Liver (tissue), 9 donors: ENCODE measurements around the gene GUCD1. TPM values are rescaled to one million over a fixed set of nuclear protein-coding genes. Genes with fewer than 3 reads are reported as not detected.

Source experiments
- DNase-seq: peaks from one replicate; pipeline ENCODE4 v3.0.0-alpha.2; 2017; ENCODE audit warnings: low spot score
- H3K27ac ChIP-seq, 2 donors: one replicate each; pipeline ENCODE4 v1.7.0; 2013; ENCODE audit warnings: inconsistent platforms in 2 of 2, low read length in 2 of 2, control low read depth in 1 of 2, low read depth in 1 of 2, mild to moderate bottlenecking in 1 of 2
- H3K27me3 ChIP-seq, 4 donors: one replicate each; pipeline versions ENCODE4 v1.6.1 to v1.7.0; 2013; ENCODE audit warnings: low read length in 3 of 4, inconsistent platforms in 1 of 4, mild to moderate bottlenecking in 1 of 4, moderate library complexity in 1 of 4; ENCODE audit not compliant: control insufficient read depth in 4 of 4, insufficient read depth in 4 of 4
- H3K36me3 ChIP-seq, 4 donors: one replicate each; pipeline versions ENCODE4 v1.6.1 to v1.7.0; 2013; ENCODE audit warnings: low read length in 3 of 4, mild to moderate bottlenecking in 3 of 4, low read depth in 1 of 4, moderate library complexity in 1 of 4; ENCODE audit not compliant: control insufficient read depth in 4 of 4, insufficient read depth in 3 of 4
- H3K4me1 ChIP-seq, 4 donors: one replicate each; pipeline versions ENCODE4 v1.6.1 to v1.7.0; 2013; ENCODE audit warnings: low read length in 3 of 4, mild to moderate bottlenecking in 3 of 4, moderate library complexity in 1 of 4; ENCODE audit not compliant: control insufficient read depth in 4 of 4, insufficient read depth in 4 of 4
- H3K4me3 ChIP-seq, 3 donors: one replicate each; pipeline versions ENCODE4 v1.6.1 to v1.7.0; 2013; ENCODE audit warnings: low read length in 3 of 3, control low read depth in 1 of 3, low read depth in 1 of 3, mild to moderate bottlenecking in 1 of 3
- H3K9ac ChIP-seq, 2 donors: one replicate each; pipeline ENCODE4 v1.7.0; 2013; ENCODE audit warnings: low read length in 2 of 2, mild to moderate bottlenecking in 2 of 2, moderate library complexity in 2 of 2, control low read depth in 1 of 2, low read depth in 1 of 2
- H3K9me3 ChIP-seq, 4 donors: one replicate each; pipeline versions ENCODE4 v1.6.1 to v1.7.0; 2013; ENCODE audit warnings: low read length in 3 of 4; ENCODE audit not compliant: control insufficient read depth in 4 of 4
- EGR1 ChIP-seq, 2 donors: IDR thresholded peaks; 2 replicates each; pipeline ENCODE4 v1.6.1; 2016 to 2018; ENCODE audit warnings: antibody characterized with exemption in 2 of 2, low read depth in 2 of 2
- FOXA1 ChIP-seq: IDR thresholded peaks from 2 replicates; pipeline ENCODE4 v1.6.1; 2016; ENCODE audit warnings: antibody characterized with exemption
- FOXA2 ChIP-seq: IDR thresholded peaks from 2 replicates; pipeline ENCODE4 v1.6.1; 2016; ENCODE audit warnings: antibody characterized with exemption
- HNF4G ChIP-seq: IDR thresholded peaks from 2 replicates; pipeline ENCODE4 v1.6.1; 2016; ENCODE audit warnings: antibody characterized with exemption
- JUND ChIP-seq, 2 donors: IDR thresholded peaks; 2 replicates each; pipeline ENCODE4 v1.6.1; 2016; ENCODE audit warnings: antibody characterized with exemption in 2 of 2
- NR2F2 ChIP-seq: IDR thresholded peaks from 2 replicates; pipeline ENCODE4 v1.6.1; 2016; ENCODE audit warnings: antibody characterized with exemption
- RAD21 ChIP-seq, 2 donors: IDR thresholded peaks; 2 replicates each; pipeline ENCODE4 v1.6.1; 2016; ENCODE audit warnings: antibody characterized with exemption in 2 of 2, mild to moderate bottlenecking in 2 of 2
- RXRA ChIP-seq, 2 donors: IDR thresholded peaks; 2 replicates each; pipeline ENCODE4 v1.6.1; 2017 to 2018; ENCODE audit warnings: antibody characterized with exemption in 2 of 2, mild to moderate bottlenecking in 1 of 2
- SP1 ChIP-seq: IDR thresholded peaks from 2 replicates; pipeline ENCODE4 v1.6.1; 2018; ENCODE audit warnings: antibody characterized with exemption, mild to moderate bottlenecking
- TAF1 ChIP-seq: conservative IDR thresholded peaks from 2 replicates; pipeline ENCODE4 v1.6.1; 2016; ENCODE audit warnings: antibody characterized with exemption, mild to moderate bottlenecking
- YY1 ChIP-seq: IDR thresholded peaks from 2 replicates; pipeline ENCODE4 v1.6.1; 2016; ENCODE audit warnings: antibody characterized with exemption, mild to moderate bottlenecking
- WGBS: extraction: QIAGEN DNeasy Blood & Tissue Kit; methylation state at CpG from one replicate; pipeline ENCODE4 v1.1.7; 2013; 5-methylcytosine and 5-hydroxymethylcytosine counted together
- polyA plus RNA-seq, 2 donors: library from polyadenylated mRNA; stranded (reverse) in 1 of 2; unstranded in 1 of 2; fragments of 200-250 nt in 1 of 2; fragments of >200 nt in 1 of 2; fragmentation: Nextera tagmentation in 1 of 2; extraction: Ambion mirVana in 1 of 2; gene quantifications; one replicate each; pipeline versions ENCODE4 v1.2.1 to v1.2.3, GENCODE V29; 2013 to 2015
- total RNA-seq, 2 donors: library from RNA; depleted of rRNA; stranded (reverse); fragments of >200 nt; gene quantifications; one replicate each; pipeline ENCODE4 v1.2.3, GENCODE V29; 2014
- TF ChIP-seq, protein P1 (sequence below): IDR thresholded peaks from 2 replicates; pipeline ENCODE4 v1.6.1; 2016; ENCODE audit warnings: antibody characterized with exemption
- TF ChIP-seq, protein P2 (sequence below): IDR thresholded peaks from 2 replicates; pipeline ENCODE4 v1.6.1; 2016; ENCODE audit warnings: antibody characterized with exemption, mild to moderate bottlenecking
- TF ChIP-seq, protein P3 (sequence below): fragments of 150-350 bp; IDR thresholded peaks from 2 replicates; pipeline ENCODE4 v1.5.1; 2017; ENCODE audit warnings: improper control_type of control experiment, low read depth, low read length; ENCODE audit not compliant: missing input control
- donor health status: healthy.
- donor health status: healthy.
- donor health status: healthy.
- donor health status: healthy.
- donor health status: healthy.

Gene GUCD1
- total and polyA plus RNA-seq, 4 donors, result 118 to 202 (median 179) TPM

DNA sequence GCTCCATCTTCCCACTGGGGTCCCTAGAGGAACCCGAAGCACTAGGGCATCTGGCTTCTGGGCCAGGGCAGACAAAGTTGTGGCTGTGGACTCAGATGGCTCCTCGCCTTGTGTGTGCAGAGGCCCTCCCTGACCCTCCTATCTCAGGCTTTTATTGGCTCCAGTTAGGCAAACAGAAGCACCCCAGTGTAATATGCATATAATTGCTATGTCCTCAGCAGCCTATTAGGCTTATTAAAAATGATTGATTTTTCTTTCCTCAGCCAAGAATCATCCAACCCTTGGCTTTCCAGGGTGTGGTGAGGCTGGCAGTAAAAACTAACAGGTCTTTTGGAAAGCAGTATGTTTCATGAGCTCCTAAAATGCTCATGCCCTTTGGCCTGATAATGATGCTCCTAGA, 37.5 kb downstream of the GUCD1 start (continued):
- TF ChIP-seq SP1 (no peak), FOXA1 (no peak), YY1 (no peak)

DNA sequence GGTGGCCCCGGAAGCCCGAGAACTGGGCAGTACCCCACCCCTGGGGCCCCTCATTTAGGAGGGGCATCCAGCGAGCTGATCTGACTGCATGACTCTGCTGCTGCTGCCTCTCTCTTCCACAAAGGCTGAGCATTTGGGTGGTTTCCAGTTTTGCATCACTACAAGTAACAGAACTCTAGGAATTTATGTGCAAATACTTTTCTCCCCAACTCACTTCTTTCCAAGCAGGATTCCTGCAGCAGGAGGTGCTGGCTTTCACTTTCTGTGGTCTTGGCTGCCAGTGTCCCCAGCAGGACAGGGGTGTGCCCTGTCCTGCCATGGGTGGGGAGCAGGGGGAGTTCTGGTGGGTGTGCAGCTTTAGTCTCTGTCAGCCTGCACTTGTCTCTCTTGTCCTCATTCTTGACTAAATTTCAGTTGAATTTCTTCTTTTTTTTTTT, 38.6 kb downstream of the GUCD1 start:
- WGBS, result 60% methylated on average over 3 of the region's 3 CpGs
- Histone ChIP-seq H3K9ac (no peak overlapping the region), H3K9me3 (no peaks in the 10 kb centered on the region), H3K36me3 (peaks cover 0 to 22% (median 5%) of the 10 kb centered on the region in 4 donors), H3K4me3 (no peak overlapping the region), H3K4me1 (peaks cover 20 to 80% (median 53%) of the 10 kb centered on the region in 4 donors), H3K27ac (peak overlapping the region; percentile 12 to 26), H3K27me3 (no peaks in the 10 kb centered on the region)
- TF ChIP-seq, protein P1, sequence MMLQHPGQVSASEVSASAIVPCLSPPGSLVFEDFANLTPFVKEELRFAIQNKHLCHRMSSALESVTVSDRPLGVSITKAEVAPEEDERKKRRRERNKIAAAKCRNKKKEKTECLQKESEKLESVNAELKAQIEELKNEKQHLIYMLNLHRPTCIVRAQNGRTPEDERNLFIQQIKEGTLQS, result no peak
- TF ChIP-seq JUND (IDR thresholded peaks at IDR 0.05), result no peak
- TF ChIP-seq RAD21 (IDR thresholded peaks at IDR 0.05), result peak in 1 of 2 donors; percentile 8
- TF ChIP-seq EGR1 (IDR thresholded peaks at IDR 0.05; ENCODE audit: low read depth in 2 of 2), result no peak
- no peak for DNase-seq

DNA sequence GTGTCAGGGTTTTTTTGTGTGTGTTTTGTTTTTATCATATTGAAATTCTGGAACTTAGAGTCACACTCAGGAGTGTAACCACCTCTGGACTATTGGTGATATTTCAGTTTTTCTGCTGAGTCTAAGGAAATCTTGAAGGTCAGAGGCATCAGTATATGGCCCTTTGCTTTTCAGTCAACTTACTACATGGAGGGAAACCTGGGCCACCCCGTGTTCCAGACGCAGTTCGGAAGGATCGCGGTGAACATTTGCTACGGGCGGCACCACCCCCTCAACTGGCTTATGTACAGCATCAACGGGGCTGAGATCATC, 40.0 kb downstream of the GUCD1 start:
- no peak for TF ChIP-seq RXRA (IDR thresholded peaks at IDR 0.05)
- TF ChIP-seq YY1, result no peak
- no peak for TF ChIP-seq FOXA2
- TF ChIP-seq SP1, result no peak
- TF ChIP-seq, protein P2, sequence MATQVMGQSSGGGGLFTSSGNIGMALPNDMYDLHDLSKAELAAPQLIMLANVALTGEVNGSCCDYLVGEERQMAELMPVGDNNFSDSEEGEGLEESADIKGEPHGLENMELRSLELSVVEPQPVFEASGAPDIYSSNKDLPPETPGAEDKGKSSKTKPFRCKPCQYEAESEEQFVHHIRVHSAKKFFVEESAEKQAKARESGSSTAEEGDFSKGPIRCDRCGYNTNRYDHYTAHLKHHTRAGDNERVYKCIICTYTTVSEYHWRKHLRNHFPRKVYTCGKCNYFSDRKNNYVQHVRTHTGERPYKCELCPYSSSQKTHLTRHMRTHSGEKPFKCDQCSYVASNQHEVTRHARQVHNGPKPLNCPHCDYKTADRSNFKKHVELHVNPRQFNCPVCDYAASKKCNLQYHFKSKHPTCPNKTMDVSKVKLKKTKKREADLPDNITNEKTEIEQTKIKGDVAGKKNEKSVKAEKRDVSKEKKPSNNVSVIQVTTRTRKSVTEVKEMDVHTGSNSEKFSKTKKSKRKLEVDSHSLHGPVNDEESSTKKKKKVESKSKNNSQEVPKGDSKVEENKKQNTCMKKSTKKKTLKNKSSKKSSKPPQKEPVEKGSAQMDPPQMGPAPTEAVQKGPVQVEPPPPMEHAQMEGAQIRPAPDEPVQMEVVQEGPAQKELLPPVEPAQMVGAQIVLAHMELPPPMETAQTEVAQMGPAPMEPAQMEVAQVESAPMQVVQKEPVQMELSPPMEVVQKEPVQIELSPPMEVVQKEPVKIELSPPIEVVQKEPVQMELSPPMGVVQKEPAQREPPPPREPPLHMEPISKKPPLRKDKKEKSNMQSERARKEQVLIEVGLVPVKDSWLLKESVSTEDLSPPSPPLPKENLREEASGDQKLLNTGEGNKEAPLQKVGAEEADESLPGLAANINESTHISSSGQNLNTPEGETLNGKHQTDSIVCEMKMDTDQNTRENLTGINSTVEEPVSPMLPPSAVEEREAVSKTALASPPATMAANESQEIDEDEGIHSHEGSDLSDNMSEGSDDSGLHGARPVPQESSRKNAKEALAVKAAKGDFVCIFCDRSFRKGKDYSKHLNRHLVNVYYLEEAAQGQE, result no peak
- no peak for TF ChIP-seq NR2F2
- no peak for TF ChIP-seq TAF1
- TF ChIP-seq FOXA1, result no peak
- TF ChIP-seq, protein P3, sequence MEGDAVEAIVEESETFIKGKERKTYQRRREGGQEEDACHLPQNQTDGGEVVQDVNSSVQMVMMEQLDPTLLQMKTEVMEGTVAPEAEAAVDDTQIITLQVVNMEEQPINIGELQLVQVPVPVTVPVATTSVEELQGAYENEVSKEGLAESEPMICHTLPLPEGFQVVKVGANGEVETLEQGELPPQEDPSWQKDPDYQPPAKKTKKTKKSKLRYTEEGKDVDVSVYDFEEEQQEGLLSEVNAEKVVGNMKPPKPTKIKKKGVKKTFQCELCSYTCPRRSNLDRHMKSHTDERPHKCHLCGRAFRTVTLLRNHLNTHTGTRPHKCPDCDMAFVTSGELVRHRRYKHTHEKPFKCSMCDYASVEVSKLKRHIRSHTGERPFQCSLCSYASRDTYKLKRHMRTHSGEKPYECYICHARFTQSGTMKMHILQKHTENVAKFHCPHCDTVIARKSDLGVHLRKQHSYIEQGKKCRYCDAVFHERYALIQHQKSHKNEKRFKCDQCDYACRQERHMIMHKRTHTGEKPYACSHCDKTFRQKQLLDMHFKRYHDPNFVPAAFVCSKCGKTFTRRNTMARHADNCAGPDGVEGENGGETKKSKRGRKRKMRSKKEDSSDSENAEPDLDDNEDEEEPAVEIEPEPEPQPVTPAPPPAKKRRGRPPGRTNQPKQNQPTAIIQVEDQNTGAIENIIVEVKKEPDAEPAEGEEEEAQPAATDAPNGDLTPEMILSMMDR, result no peak
- no peak for TF ChIP-seq HNF4G
- TF ChIP-seq EGR1 (IDR thresholded peaks at IDR 0.05; ENCODE audit: low read depth in 2 of 2), result no peak
- 89% methylated on average over 8 of the region's 8 CpGs for WGBS

More for the DNA sequence above, 40.0 kb downstream of the GUCD1 start:
- no peaks in the 10 kb centered on the region for H3K9me3 ChIP-seq
- H3K4me3 ChIP-seq, result no peak overlapping the region
- H3K27ac ChIP-seq, result peak overlapping the region; percentile 89
- H3K9ac ChIP-seq, result peak overlapping the region in 1 of 2 donors; percentile 72
- no peak for DNase-seq
- no peaks in the 10 kb centered on the region for H3K27me3 ChIP-seq
- peaks cover 23 to 86% (median 61%) of the 10 kb centered on the region in 4 donors for H3K4me1 ChIP-seq
- H3K36me3 ChIP-seq, result peaks cover 0 to 18% (median 5%) of the 10 kb centered on the region in 4 donors
